ENCODE results near the gene RNF220. TPM values are rescaled to one million over a fixed set of nuclear protein-coding genes. Genes with fewer than 3 reads are reported as not detected.

Gene RNF220
- total RNA-seq, 1 experiment from 2014 or later, result 128 TPM

- no peak for TF ChIP-seq IRF1 (CRISPR knock-in tag; IDR thresholded peaks at IDR 0.05)
- no peak for TF ChIP-seq USF2 (CRISPR knock-in tag; IDR thresholded peaks at IDR 0.05)
- TF ChIP-seq SP1 (CRISPR knock-in tag; conservative IDR thresholded peaks at IDR 0.05), result peak; percentile 53; the same call in 1 of the 2 replicates
- peak; percentile 80 for TF ChIP-seq ZBTB43 (CRISPR knock-in tag; IDR thresholded peaks at IDR 0.05)
- TF ChIP-seq FOXK1 (CRISPR knock-in tag; IDR thresholded peaks at IDR 0.05), result peak; percentile 86
- no peak for TF ChIP-seq ESRRA (CRISPR knock-in tag; IDR thresholded peaks at IDR 0.05; ENCODE audit: borderline replicate concordance)
- TF ChIP-seq ZBTB21 (CRISPR knock-in tag; IDR thresholded peaks at IDR 0.05; ENCODE audit: borderline replicate concordance), result no peak
- TF ChIP-seq FOXP4 (CRISPR knock-in tag; IDR thresholded peaks at IDR 0.05), result peak; percentile 17
- TF ChIP-seq OVOL2 (CRISPR knock-in tag; IDR thresholded peaks at IDR 0.05; ENCODE audit: borderline replicate concordance), result no peak
- no peak for TF ChIP-seq CTCF (IDR thresholded peaks at IDR 0.05)
- TF ChIP-seq HMGXB4 (CRISPR knock-in tag; IDR thresholded peaks at IDR 0.05), result peak; percentile 14; the same call in 1 of the 2 replicates
- TF ChIP-seq PRRX2 (CRISPR knock-in tag; IDR thresholded peaks at IDR 0.05), result no peak
- TF ChIP-seq PRDM15 (CRISPR knock-in tag; IDR thresholded peaks at IDR 0.05), result no peak
- no peak for TF ChIP-seq E2F5 (CRISPR knock-in tag; IDR thresholded peaks at IDR 0.05)
- no peak for TF ChIP-seq TCF7 (CRISPR knock-in tag; IDR thresholded peaks at IDR 0.05; ENCODE audit: low read depth)
- no peak for TF ChIP-seq E2F4 (CRISPR knock-in tag; IDR thresholded peaks at IDR 0.05; ENCODE audit: borderline replicate concordance, low read depth)
- TF ChIP-seq IRF2 (CRISPR knock-in tag; IDR thresholded peaks at IDR 0.05; ENCODE audit: borderline replicate concordance, low read depth), result no peak
- TF ChIP-seq MAX (CRISPR knock-in tag; IDR thresholded peaks at IDR 0.05), result peak; percentile 72; the same call in 1 of the 2 replicates
- no peak for TF ChIP-seq JAZF1 (CRISPR knock-in tag; IDR thresholded peaks at IDR 0.05)
- no peak for TF ChIP-seq JUN (CRISPR knock-in tag; IDR thresholded peaks at IDR 0.05)
- no peak for TF ChIP-seq TEAD4 (CRISPR knock-in tag; IDR thresholded peaks at IDR 0.05)
These were observed 12.4 kb downstream of the RNF220 start (continued) for GRCh38 chr1:44417351-44418021.

Data from WTC11 (cell line).